Upper lobe of left lung (tissue), 6 donors: ENCODE measurements around the gene PRMT3. TPM values are rescaled to one million over a fixed set of nuclear protein-coding genes. Genes with fewer than 3 reads are reported as not detected.
A peak's percentile ranks its signal among the peaks of the same experiment; 100 is the strongest.
"Not testable (repeated sequence)": the region's sequence is repeated elsewhere in the genome, so short reads cannot be mapped to it uniquely, and the experiment has no call there.

Experiments used
- ATAC-seq, 2 donors: fragments of 200-7000 bp; cut with Tn5 transposase; one replicate each; pipeline ENCODE4 v1.9.1; 2022; ENCODE audit warnings: mild to moderate bottlenecking in 2 of 2, moderate library complexity in 2 of 2; ENCODE audit not compliant: low FRiP score in 2 of 2
- DNase-seq, 2 donors: peaks; one replicate each; pipeline ENCODE4 v3.0.0-alpha.2; 2019 to 2020
- H3K27ac ChIP-seq, 4 donors: fragments of 200-600 bp; sonication (generic); one replicate each; pipeline ENCODE4 v1.5.1; 2016 to 2019
- H3K27me3 ChIP-seq, 4 donors: fragments of 200-600 bp; sonication (generic); one replicate each; pipeline ENCODE4 v1.5.1; 2017 to 2019
- H3K36me3 ChIP-seq, 4 donors: fragments of 200-600 bp; sonication (generic); one replicate each; pipeline ENCODE4 v1.5.1; 2016 to 2019
- H3K4me1 ChIP-seq, 4 donors: fragments of 200-600 bp; sonication (generic); one replicate each; pipeline ENCODE4 v1.5.1; 2018 to 2019
- H3K4me3 ChIP-seq, 4 donors: fragments of 200-600 bp; sonication (generic); one replicate each; pipeline ENCODE4 v1.5.1; 2017 to 2019; ENCODE audit warnings: mild to moderate bottlenecking in 2 of 4, moderate library complexity in 1 of 4
- H3K9me3 ChIP-seq, 4 donors: fragments of 200-600 bp; sonication (generic); one replicate each; pipeline ENCODE4 v1.5.1; 2018 to 2019
- CTCF ChIP-seq, 6 experiments: fragments of 450-650 bp in 4 of 6; fragments of 200-600 bp in 2 of 6; sonication (generic) in 2 of 6; IDR thresholded peaks; one replicate each; pipeline ENCODE4 v1.5.1; 2016 to 2019; ENCODE audit warnings: antibody characterized with exemption in 6 of 6
- EP300 ChIP-seq, 4 donors: sonication (generic); formaldehyde crosslinking; IDR thresholded peaks; one replicate each; pipeline ENCODE4 v1.5.1; 2017; ENCODE audit warnings: antibody characterized with exemption in 4 of 4, control low read depth in 2 of 4
- POLR2A ChIP-seq, 4 donors: fragments of 450-650 bp; IDR thresholded peaks; one replicate each; pipeline ENCODE4 v1.5.1; 2016 to 2017; ENCODE audit warnings: antibody characterized with exemption in 4 of 4, mild to moderate bottlenecking in 2 of 4
- POLR2AphosphoS5 ChIP-seq, 2 donors: sonication (generic); formaldehyde crosslinking; IDR thresholded peaks; one replicate each; pipeline ENCODE4 v1.5.1; 2017; ENCODE audit warnings: antibody characterized with exemption in 2 of 2
- WGBS, 2 donors: methylation state at CpG; one replicate each; pipeline ENCODE4 v1.1.5; 2017 to 2018; 5-methylcytosine and 5-hydroxymethylcytosine counted together
- total RNA-seq, 6 donors: library from RNA; depleted of rRNA in 4 of 6; stranded (reverse); fragments of >200 nt in 4 of 6; gene quantifications; one replicate each; pipeline versions ENCODE4 v1.1.0 to v1.2.1, GENCODE V29; 2016 to 2021
- donor health status: DM: no; HTN: no; CAD: no; lungs with moderate emphysema.
- donor health status: DM: no; HTN: yes; CAD: no; lungs with severe emphysema.

Gene PRMT3
- total RNA-seq, 6 donors from 2014 or later = 7.6 to 31.4 (median 13.1) TPM

- ATAC-seq = no peak
- 76 to 83% methylated on average over 3 of the region's 3 CpGs for WGBS, 2 donors
- no peak for DNase-seq
- TF ChIP-seq POLR2A (IDR thresholded peaks at IDR 0.05) (no peak), EP300 (IDR thresholded peaks at IDR 0.05) (no peak), POLR2AphosphoS5 (IDR thresholded peaks at IDR 0.05) (no peak), CTCF (IDR thresholded peaks at IDR 0.05) (no peak)
- no peaks in the 10 kb centered on the region for H3K4me1 ChIP-seq
- H3K36me3 ChIP-seq = peaks cover 7 to 52% (median 23%) of the 10 kb centered on the region in 4 donors
- H3K9me3 ChIP-seq = no peaks in the 10 kb centered on the region
- H3K4me3 ChIP-seq = no peak overlapping the region
- no peaks in the 10 kb centered on the region for H3K27me3 ChIP-seq
- no peak overlapping the region for H3K27ac ChIP-seq
Observed at GRCh38 chr11:20373568-20374209, 13.8 kb upstream of the PRMT3 start.

GRCh38 chr11:20374741-20375300 lies 12.7 kb upstream of the PRMT3 start:
- DNase-seq (no peak), ATAC-seq (no peak)
- H3K36me3 ChIP-seq = peaks cover 7 to 63% (median 33%) of the 10 kb centered on the region in 4 donors
- WGBS, 2 donors = 92 to 97% methylated on average over 9 of the region's 9 CpGs
- no peak overlapping the region for H3K4me3 ChIP-seq
- H3K27ac ChIP-seq = no peak overlapping the region
- H3K27me3 ChIP-seq = no peaks in the 10 kb centered on the region
- H3K4me1 ChIP-seq = no peaks in the 10 kb centered on the region
- no peaks in the 10 kb centered on the region for H3K9me3 ChIP-seq
- TF ChIP-seq EP300 (IDR thresholded peaks at IDR 0.05) (no peak), POLR2AphosphoS5 (IDR thresholded peaks at IDR 0.05) (no peak), CTCF (IDR thresholded peaks at IDR 0.05) (no peak), POLR2A (IDR thresholded peaks at IDR 0.05) (no peak)

- WGBS, 2 donors = 89 to 97% methylated on average over 3 of the region's 3 CpGs
- no peak overlapping the region for H3K4me3 ChIP-seq
- ATAC-seq (no peak), DNase-seq (no peak)
- no peak overlapping the region for H3K27ac ChIP-seq
- H3K27me3 ChIP-seq = no peaks in the 10 kb centered on the region
- H3K9me3 ChIP-seq = no peaks in the 10 kb centered on the region
- TF ChIP-seq EP300 (IDR thresholded peaks at IDR 0.05) = no peak
- TF ChIP-seq POLR2A (IDR thresholded peaks at IDR 0.05) = no peak
- TF ChIP-seq CTCF (IDR thresholded peaks at IDR 0.05) = no peak
- no peak for TF ChIP-seq POLR2AphosphoS5 (IDR thresholded peaks at IDR 0.05)
- no peaks in the 10 kb centered on the region for H3K4me1 ChIP-seq
- H3K36me3 ChIP-seq = peaks cover 7 to 61% (median 34%) of the 10 kb centered on the region in 4 donors
Observed at GRCh38 chr11:20376162-20376730, 11.3 kb upstream of the PRMT3 start.

- H3K9me3 ChIP-seq, H3K27ac ChIP-seq, ATAC-seq, H3K27me3 ChIP-seq, H3K4me3 ChIP-seq: not testable (repeated sequence)
- Histone ChIP-seq H3K4me1 (peaks cover 9 to 17% (median 12%) of the 10 kb centered on the region in 4 donors), H3K36me3 (peaks cover 0 to 25% (median 6%) of the 10 kb centered on the region in 4 donors)
- DNase-seq = peak in 1 of 2 donors; percentile 62
- 80 to 84% methylated on average over 15 of the region's 15 CpGs for WGBS, 2 donors
Observed at GRCh38 chr11:20385996-20386395, 1.5 kb upstream of the PRMT3 start.

GRCh38 chr11:20388096-20389055 lies 860 bp downstream of the PRMT3 start:
- Histone ChIP-seq H3K36me3 (peaks cover 0 to 9% (median 2%) of the 10 kb centered on the region in 4 donors), H3K27ac (peak overlapping the region; percentile 87 to 93 (median 90)), H3K4me3 (peak overlapping the region; percentile 73 to 92 (median 78)), H3K27me3 (no peaks in the 10 kb centered on the region), H3K9me3 (no peaks in the 10 kb centered on the region), H3K4me1 (peaks cover 9 to 17% (median 12%) of the 10 kb centered on the region in 4 donors)
- TF ChIP-seq EP300 (IDR thresholded peaks at IDR 0.05) (no peak), POLR2A (IDR thresholded peaks at IDR 0.05) (no peak), CTCF (IDR thresholded peaks at IDR 0.05) (no peak), POLR2AphosphoS5 (IDR thresholded peaks at IDR 0.05) (no peak)
- DNase-seq = peak in 1 of 2 donors; percentile 27
- peak in 1 of 2 donors; percentile 42 for ATAC-seq
- WGBS, 2 donors = 16 to 26% methylated on average over 15 to 21 of the region's 25 CpGs
